Ishikawa (cell line): Measurements from ENCODE around the gene APOD.

ENCODE experiments used
- FOXM1 ChIP-seq: IDR thresholded peaks from 2 replicates; pipeline ENCODE4 v1.6.1; 2012; ENCODE audit warnings: low read depth, borderline replicate concordance
- REST ChIP-seq: IDR thresholded peaks from 2 replicates; pipeline ENCODE4 v1.6.1; 2012; ENCODE audit warnings: low read depth, mild to moderate bottlenecking

- TF ChIP-seq REST (no peak), FOXM1 (no peak)
Measured at GRCh38 chr3:195553268-195553667, 30.5 kb downstream of the APOD start.
